ENCODE data around the gene TOP2B.

Gene TOP2B

GRCh38 chr3:25586553-25586952 lies 78.2 kb downstream of the TOP2B start:
- Histone ChIP-seq H3K4me1 (no peaks in the 10 kb centered on the region), H3K27me3 (ENCODE audit: control insufficient read depth, insufficient read depth, low read length) (no peaks in the 10 kb centered on the region), H3K79me2 (no peaks in the 10 kb centered on the region), H3K9ac (no peak overlapping the region), H3K4me3 (ENCODE audit: low read depth, low read length) (no peak overlapping the region), H3K9me3 (ENCODE audit: control insufficient read depth, low read length) (no peaks in the 10 kb centered on the region), H3K27ac (no peak overlapping the region), H2AFZ (no peak overlapping the region), H3K36me3 (ENCODE audit: control insufficient read depth, insufficient read depth, low read length) (no peaks in the 10 kb centered on the region), H3K4me2 (ENCODE audit: low read length) (no peak overlapping the region)
- no peak for TF ChIP-seq CTCF (IDR thresholded peaks at IDR 0.05)

- no peak overlapping the region for H3K4me3 ChIP-seq (ENCODE audit: low read depth, low read length)
- H3K79me2 ChIP-seq: no peaks in the 10 kb centered on the region
- H3K27ac ChIP-seq: no peak overlapping the region
- H3K4me2 ChIP-seq (ENCODE audit: low read length): no peak overlapping the region
- H3K27me3 ChIP-seq (ENCODE audit: control insufficient read depth, insufficient read depth, low read length): no peaks in the 10 kb centered on the region
- no peaks in the 10 kb centered on the region for H3K9me3 ChIP-seq (ENCODE audit: control insufficient read depth, low read length)
- no peaks in the 10 kb centered on the region for H3K4me1 ChIP-seq
- H2AFZ ChIP-seq: no peak overlapping the region
- no peak for TF ChIP-seq CTCF (IDR thresholded peaks at IDR 0.05)
- H3K9ac ChIP-seq: no peak overlapping the region
- no peaks in the 10 kb centered on the region for H3K36me3 ChIP-seq (ENCODE audit: control insufficient read depth, insufficient read depth, low read length)
Observed at GRCh38 chr3:25586167-25586505, 78.6 kb downstream of the TOP2B start.

GRCh38 chr3:25585361-25586166 lies 79.1 kb downstream of the TOP2B start:
- no peak for TF ChIP-seq CTCF (IDR thresholded peaks at IDR 0.05)
- H3K9ac ChIP-seq: no peak overlapping the region
- no peaks in the 10 kb centered on the region for H3K4me1 ChIP-seq
- H3K79me2 ChIP-seq: no peaks in the 10 kb centered on the region
- H3K9me3 ChIP-seq (ENCODE audit: control insufficient read depth, low read length): no peaks in the 10 kb centered on the region
- H3K36me3 ChIP-seq (ENCODE audit: control insufficient read depth, insufficient read depth, low read length): no peaks in the 10 kb centered on the region
- H2AFZ ChIP-seq: no peak overlapping the region
- no peak overlapping the region for H3K4me3 ChIP-seq (ENCODE audit: low read depth, low read length)
- H3K27me3 ChIP-seq (ENCODE audit: control insufficient read depth, insufficient read depth, low read length): no peaks in the 10 kb centered on the region
- H3K27ac ChIP-seq: no peak overlapping the region
- no peak overlapping the region for H3K4me2 ChIP-seq (ENCODE audit: low read length)

- no peak overlapping the region for H3K27ac ChIP-seq
- H3K4me2 ChIP-seq (ENCODE audit: low read length): no peak overlapping the region
- no peaks in the 10 kb centered on the region for H3K36me3 ChIP-seq (ENCODE audit: control insufficient read depth, insufficient read depth, low read length)
- no peak overlapping the region for H3K4me3 ChIP-seq (ENCODE audit: low read depth, low read length)
- no peak for TF ChIP-seq CTCF (IDR thresholded peaks at IDR 0.05)
- no peaks in the 10 kb centered on the region for H3K9me3 ChIP-seq (ENCODE audit: control insufficient read depth, low read length)
- no peaks in the 10 kb centered on the region for H3K4me1 ChIP-seq
- no peak overlapping the region for H2AFZ ChIP-seq
- no peaks in the 10 kb centered on the region for H3K79me2 ChIP-seq
- H3K27me3 ChIP-seq (ENCODE audit: control insufficient read depth, insufficient read depth, low read length): no peaks in the 10 kb centered on the region
- no peak overlapping the region for H3K9ac ChIP-seq
Observed at GRCh38 chr3:25584011-25584789, 80.5 kb downstream of the TOP2B start.

Data from parathyroid adenoma (tissue), 2 donors.